HG03097 (cell line): ENCODE results near the gene PARVA.
"Not testable (repeated sequence)": the region's sequence is repeated elsewhere in the genome, so short reads cannot be mapped to it uniquely, and the experiment has no call there.

Experiments
- ATAC-seq: cut with Tn5 transposase; IDR thresholded peaks from one replicate; pipeline ENCODE4 v1.9.1; 2021; ENCODE audit not compliant: unreplicated experiment, low FRiP score

PARVA gene

GRCh38 chr11:12494699-12495098 is 117.3 kb downstream of the PARVA start:
- no peak for ATAC-seq

- no peak for ATAC-seq
Measured at GRCh38 chr11:12496181-12497025, 119.0 kb downstream of the PARVA start.

- no peak for ATAC-seq
Measured at GRCh38 chr11:12497431-12497830, 120.1 kb downstream of the PARVA start.

GRCh38 chr11:12499071-12499470 is 121.7 kb downstream of the PARVA start:
- ATAC-seq, result no peak

- ATAC-seq, result no peak
Measured at GRCh38 chr11:12502046-12502445, 124.7 kb downstream of the PARVA start.

GRCh38 chr11:12503039-12503484 is 125.7 kb downstream of the PARVA start:
- ATAC-seq, result no peak

- no peak for ATAC-seq
Measured at GRCh38 chr11:12503886-12504285, 126.5 kb downstream of the PARVA start.

GRCh38 chr11:12505183-12505582 is 127.8 kb downstream of the PARVA start:
- ATAC-seq, result no peak

- ATAC-seq, result no peak
Measured at GRCh38 chr11:12506404-12506921, 129.1 kb downstream of the PARVA start.

GRCh38 chr11:12507391-12507790 is 130.0 kb downstream of the PARVA start:
- no peak for ATAC-seq

GRCh38 chr11:12508151-12508751 is 130.9 kb downstream of the PARVA start:
- no peak for ATAC-seq

GRCh38 chr11:12509371-12509770 is 132.0 kb downstream of the PARVA start:
- no peak for ATAC-seq

GRCh38 chr11:12512132-12512531 is 134.8 kb downstream of the PARVA start:
- ATAC-seq, result no peak

GRCh38 chr11:12512826-12513395 is 135.5 kb downstream of the PARVA start:
- no peak for ATAC-seq

GRCh38 chr11:12516387-12517105 is 139.2 kb downstream of the PARVA start:
- ATAC-seq, result no peak

GRCh38 chr11:12517306-12517705 is 139.9 kb downstream of the PARVA start:
- no peak for ATAC-seq

GRCh38 chr11:12517741-12518140 is 140.4 kb downstream of the PARVA start:
- no peak for ATAC-seq

- no peak for ATAC-seq
Measured at GRCh38 chr11:12518606-12519385, 141.4 kb downstream of the PARVA start.

- ATAC-seq, result no peak
Measured at GRCh38 chr11:12520054-12520453, 142.7 kb downstream of the PARVA start.

GRCh38 chr11:12520576-12520975 is 143.2 kb downstream of the PARVA start:
- ATAC-seq, result not testable (repeated sequence)
